HCT116 (cell line): ENCODE data around the gene ILDR1. TPM values are rescaled to one million over a fixed set of nuclear protein-coding genes. Genes with fewer than 3 reads are reported as not detected.

Experiments used
- ATAC-seq: fragments of 200-7000 bp; cut with Tn5 transposase; 2 replicates; pipeline ENCODE4 v1.9.1; 2020; ENCODE audit warnings: mild to moderate bottlenecking, moderate library complexity
- BruUV-seq: library from RNA; stranded (reverse); fragments of 400-500 nt; replicated peaks from 2 replicates; lab custom pipeline; 2021; lab: Mats Ljungman, UMichigan
- CTCF ChIA-PET: fragments of 300-600 bp; sonication (Branson Sonifier 250); formaldehyde crosslinking; loops from one replicate; lab custom pipeline; 2021; ENCODE audit warnings: antibody characterized with exemption; lab: Charles Lee
- POLR2A ChIA-PET: fragments of 300-600, 350-600 bp; sonication (Branson Sonifier 250); formaldehyde crosslinking; loops from one replicate; lab custom pipeline; 2021; ENCODE audit warnings: antibody characterized with exemption; lab: Charles Lee
- RAD21 ChIA-PET, 2 experiments: fragments of 300-600 bp; sonication (Branson Sonifier 250); formaldehyde crosslinking; loops; one replicate each; lab custom pipeline; 2023; ENCODE audit warnings: low total read pairs in 2 of 2; ENCODE audit not compliant: uncharacterized antibody in 2 of 2, unreplicated experiment in 2 of 2, low non-redundant PET in 1 of 2; lab: Charles Lee
- DNase-seq: peaks from one replicate; pipeline ENCODE4 v3.0.0-alpha.2; 2010; ENCODE audit warnings: low read depth, low spot score
- H2AFZ ChIP-seq: fragments of 200-600 bp; shearing (Covaris generic), sonication (generic); 2 replicates; pipeline ENCODE4 v1.6.1; 2017; ENCODE audit warnings: low read depth, mixed run types, mixed read lengths, antibody characterized with exemption, low read length; ENCODE audit not compliant: poor library complexity, severe bottlenecking
- H3K27ac ChIP-seq: 2 replicates; pipeline ENCODE4 v1.5.1; 2012; ENCODE audit warnings: low read depth, low read length
- H3K27me3 ChIP-seq: fragments of 200-600 bp; sonication (generic); 2 replicates; pipeline ENCODE4 v1.6.1; 2016; ENCODE audit warnings: mixed run types, low read length, mixed read lengths; ENCODE audit not compliant: insufficient read depth
- H3K36me3 ChIP-seq, 2 experiments: fragments of 200-500 bp in 1 of 2; fragments of 200-600 bp in 1 of 2; sonication (Bioruptor generic) in 1 of 2; sonication (generic) in 1 of 2; 2 replicates each; pipeline versions ENCODE4 v1.5.1 to v1.6.1; 2014 to 2016; ENCODE audit warnings: low read length in 2 of 2, inconsistent platforms in 1 of 2, mixed read lengths in 1 of 2, mixed run types in 1 of 2; ENCODE audit not compliant: insufficient read depth in 2 of 2, control insufficient read depth in 1 of 2
- H3K4me1 ChIP-seq, 2 experiments: fragments of 200-600 bp in 1 of 2; sonication (generic) in 1 of 2; 2 replicates each; pipeline versions ENCODE4 v1.5.1 to v1.6.1; 2012 to 2017; ENCODE audit warnings: low read length in 2 of 2, inconsistent platforms in 1 of 2, mild to moderate bottlenecking in 1 of 2, mixed read lengths in 1 of 2, mixed run types in 1 of 2, moderate library complexity in 1 of 2; ENCODE audit not compliant: insufficient read depth in 2 of 2, control insufficient read depth in 1 of 2
- H3K4me2 ChIP-seq: fragments of 200-600 bp; sonication (generic); 2 replicates; pipeline ENCODE4 v1.6.1; 2017; ENCODE audit warnings: mixed run types, low read length, mixed read lengths
- H3K4me3 ChIP-seq, 2 experiments: fragments of 200-600 bp in 1 of 2; sonication (generic) in 1 of 2; replicated peaks in 1 of 2; 2 replicates each; pipeline ENCODE4 v1.5.1; 2011 to 2016; ENCODE audit warnings: low read length in 2 of 2, control low read depth in 1 of 2, low read depth in 1 of 2, mild to moderate bottlenecking in 1 of 2, mixed read lengths in 1 of 2, mixed run types in 1 of 2
- H3K79me2 ChIP-seq: fragments of 200-600 bp; sonication (generic); 2 replicates; pipeline ENCODE4 v1.6.1; 2017; ENCODE audit warnings: mild to moderate bottlenecking, mixed run types, low read length, moderate library complexity, mixed read lengths; ENCODE audit not compliant: insufficient read depth
- H3K9ac ChIP-seq: fragments of 200-600 bp; sonication (generic); 2 replicates; pipeline ENCODE4 v1.6.1; 2016; ENCODE audit warnings: low read length, mixed read lengths
- H3K9me2 ChIP-seq: fragments of 200-600 bp; sonication (generic), shearing (Covaris generic); 2 replicates; pipeline ENCODE4 v1.6.1; 2017; ENCODE audit warnings: mixed run types, mild to moderate bottlenecking, moderate library complexity; ENCODE audit not compliant: insufficient read depth
- H3K9me3 ChIP-seq, 2 experiments: fragments of 200-500 bp in 1 of 2; fragments of 200-600 bp in 1 of 2; sonication (Bioruptor generic) in 1 of 2; sonication (generic) in 1 of 2; 2 replicates each; pipeline ENCODE4 v1.6.1; 2014 to 2017; ENCODE audit warnings: low read length in 2 of 2, mixed read lengths in 2 of 2, inconsistent platforms in 1 of 2, low read depth in 1 of 2, mild to moderate bottlenecking in 1 of 2, mixed run types in 1 of 2, moderate library complexity in 1 of 2; ENCODE audit not compliant: control insufficient read depth in 1 of 2, insufficient read depth in 1 of 2
- H4K20me1 ChIP-seq: fragments of 200-600 bp; sonication (generic), shearing (Covaris generic); 2 replicates; pipeline ENCODE4 v1.6.1; 2017; ENCODE audit warnings: mixed run types, mild to moderate bottlenecking, moderate library complexity; ENCODE audit not compliant: insufficient read depth
- CEBPB ChIP-seq: IDR thresholded peaks from 2 replicates; pipeline ENCODE4 v1.6.1; 2012; ENCODE audit warnings: low read depth
- EGR1 ChIP-seq: IDR thresholded peaks from 2 replicates; pipeline ENCODE4 v1.6.1; 2012; ENCODE audit warnings: low read depth
- ELF1 ChIP-seq: IDR thresholded peaks from 2 replicates; pipeline ENCODE4 v1.6.1; 2012; ENCODE audit warnings: low read depth, borderline replicate concordance
- EZH2 ChIP-seq: fragments of 200-600 bp; sonication (generic); IDR thresholded peaks from 2 replicates; pipeline ENCODE4 v1.6.1; 2017; ENCODE audit warnings: antibody characterized with exemption, mixed run types
- FOSL1 ChIP-seq: IDR thresholded peaks from 2 replicates; pipeline ENCODE4 v1.6.1; 2012; ENCODE audit warnings: low read depth
- JUND ChIP-seq: IDR thresholded peaks from 2 replicates; pipeline ENCODE4 v1.6.1; 2012
- POLR2A ChIP-seq: IDR thresholded peaks from 2 replicates; pipeline ENCODE4 v1.7.0; 2011; ENCODE audit warnings: borderline replicate concordance; ENCODE audit not compliant: insufficient read depth, insufficient read length; ENCODE audit errors: extremely low read depth
- POLR2AphosphoS5 ChIP-seq: IDR thresholded peaks from 2 replicates; pipeline ENCODE4 v1.6.1; 2011; ENCODE audit warnings: mild to moderate bottlenecking, low read depth, low read length, moderate library complexity
- RAD21 ChIP-seq: IDR thresholded peaks from 2 replicates; pipeline ENCODE4 v1.6.1; 2012; ENCODE audit warnings: low read depth, mild to moderate bottlenecking
- REST ChIP-seq: IDR thresholded peaks from 2 replicates; pipeline ENCODE4 v1.6.1; 2012; ENCODE audit warnings: low read depth
- SP1 ChIP-seq: IDR thresholded peaks from 2 replicates; pipeline ENCODE4 v1.6.1; 2012; ENCODE audit warnings: low read depth
- TCF7L2 ChIP-seq: IDR thresholded peaks from 2 replicates; pipeline ENCODE4 v1.7.0; 2011; ENCODE audit warnings: borderline replicate concordance, inconsistent platforms; ENCODE audit not compliant: insufficient read depth, insufficient read length; ENCODE audit errors: extremely low read depth
- YY1 ChIP-seq: IDR thresholded peaks from 2 replicates; pipeline ENCODE4 v1.6.1; 2011; ENCODE audit warnings: low read length, low read depth, moderate library complexity, mild to moderate bottlenecking; ENCODE audit not compliant: insufficient replicate concordance; ENCODE audit errors: extremely low read depth
- ZBTB33 ChIP-seq: IDR thresholded peaks from 2 replicates; pipeline ENCODE4 v1.6.1; 2011; ENCODE audit warnings: mild to moderate bottlenecking, low read length, moderate library complexity; ENCODE audit not compliant: insufficient replicate concordance; ENCODE audit errors: extremely low read depth
- ZFX ChIP-seq: fragments of 450-650 bp; IDR thresholded peaks from 2 replicates; pipeline ENCODE4 v1.6.1; 2017
- ZNF274 ChIP-seq: fragments of 200-500 bp; sonication (Bioruptor generic); IDR thresholded peaks from 2 replicates; pipeline ENCODE4 v1.6.1; 2014; ENCODE audit warnings: mild to moderate bottlenecking, low read depth, low read length, inconsistent platforms
- intact Hi-C: fragments of 100-400 bp; cut with micrococcal nuclease; formaldehyde crosslinking; loops from 2 replicates; pipeline ENCODE4 v1.10.0; 2022
- total RNA-seq: library from RNA; stranded (reverse); gene quantifications from one replicate; pipeline ENCODE4 v1.2.1, GENCODE V29; 2021; ENCODE audit not compliant: unreplicated experiment

Gene ILDR1
- total RNA-seq, 1 experiment from 2014 or later: 2.9 TPM

- TF ChIP-seq REST (no peak), TCF7L2 (no peak), ZNF274 (no peak), POLR2AphosphoS5 (no peak), EGR1 (no peak), CEBPB (no peak), ELF1 (no peak), POLR2A (no peak), ZFX (no peak), ZBTB33 (no peak), RAD21 (no peak), FOSL1 (no peak), EZH2 (no peak), YY1 (no peak), SP1 (no peak), JUND (no peak)
- POLR2A ChIA-PET: no interaction called here
Observed at GRCh38 chr3:122064326-122064725, 42.3 kb upstream of the ILDR1 start.

More at GRCh38 chr3:122064326-122064725, 42.3 kb upstream of the ILDR1 start:
- Histone ChIP-seq H4K20me1 (no peaks in the 10 kb centered on the region), H3K9me3 (no peaks in the 10 kb centered on the region), H3K9me2 (no peaks in the 10 kb centered on the region), H3K27me3 (no peaks in the 10 kb centered on the region), H3K4me3 (no peak overlapping the region), H3K4me1 (no peaks in the 10 kb centered on the region), H3K4me2 (no peak overlapping the region), H3K27ac (no peak overlapping the region), H3K9ac (no peak overlapping the region), H3K79me2 (no peaks in the 10 kb centered on the region), H3K36me3 (no peaks in the 10 kb centered on the region), H2AFZ (no peak overlapping the region)
- DNase-seq (no peak), ATAC-seq (no peak)
- intact Hi-C loops: no loop called here
- CTCF ChIA-PET: no interaction called here
- RAD21 ChIA-PET: no interaction called here
- no TSS peak for BruUV-seq
